Keratinocyte (primary cell): ENCODE results near the gene PIM2.

Experiments used
- CTCF ChIP-seq, 3 experiments: IDR thresholded peaks in 1 of 3; conservative IDR thresholded peaks in 1 of 3; optimal IDR thresholded peaks in 1 of 3; 2 replicates in 2 of 3; 3 replicates in 1 of 3; pipeline versions ENCODE3 to v1.5.1; 2011; ENCODE audit warnings: low read length in 3 of 3, mild to moderate bottlenecking in 3 of 3, moderate library complexity in 2 of 3, control low read depth in 1 of 3, inconsistent platforms in 1 of 3; ENCODE audit not compliant: insufficient read depth in 2 of 3; ENCODE audit errors: extremely low read depth in 1 of 3
- EZH2 ChIP-seq: IDR thresholded peaks from one replicate; pipeline ENCODE4 v1.6.1; 2012; ENCODE audit warnings: inconsistent platforms, mild to moderate bottlenecking, low read length, moderate library complexity

GRCh38 chrX:48936429-48937053, 17.7 kb upstream of the PIM2 start:
- TF ChIP-seq CTCF (optimal IDR thresholded peaks at IDR 0.05 in 1 of 3, IDR thresholded peaks at IDR 0.05 in 1 of 3, conservative IDR thresholded peaks at IDR 0.05 in 1 of 3; ENCODE audit: extremely low read depth in 1 of 3, insufficient read depth in 2 of 3, low read length in 3 of 3) (no peak), EZH2 (no peak)
